ENCODE measurements around the gene PAQR6. TPM values are rescaled to one million over a fixed set of nuclear protein-coding genes. Genes with fewer than 3 reads are reported as not detected.

PAQR6 gene
- total and polyA plus RNA-seq, 10 of the 15 experiments (the other 5 are each of a cell fraction or from before 2014, with no cell fraction given) = 0.42 to 4.5 (median 1.3) TPM

DNA sequence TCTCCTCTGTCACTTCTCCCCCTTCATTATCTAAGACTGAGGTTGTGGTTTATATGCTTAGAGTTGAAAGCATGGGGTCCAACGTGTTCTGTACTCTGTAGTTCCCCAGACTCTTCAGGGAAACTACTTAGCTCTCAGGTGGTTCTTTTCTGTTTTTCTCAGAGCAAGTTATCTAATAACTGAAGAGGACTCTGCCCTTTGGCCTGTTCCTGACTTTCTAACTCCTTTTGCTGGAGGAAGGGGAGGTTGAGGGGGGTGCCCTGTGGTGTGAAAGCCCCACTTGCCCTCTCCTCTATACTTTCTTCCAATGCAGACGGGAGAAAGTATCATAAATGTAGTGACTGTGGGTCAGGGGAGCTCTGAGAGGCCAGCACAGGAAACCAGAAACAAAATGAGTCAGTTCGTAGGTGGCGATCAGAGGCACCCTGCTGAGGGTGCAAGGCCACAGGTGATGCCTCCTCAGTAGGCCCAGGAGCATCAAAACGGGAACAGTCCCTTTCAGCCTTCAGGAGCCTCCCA, 49.0 kb downstream of the PAQR6 start (continued):
- TF ChIP-seq, protein P1, sequence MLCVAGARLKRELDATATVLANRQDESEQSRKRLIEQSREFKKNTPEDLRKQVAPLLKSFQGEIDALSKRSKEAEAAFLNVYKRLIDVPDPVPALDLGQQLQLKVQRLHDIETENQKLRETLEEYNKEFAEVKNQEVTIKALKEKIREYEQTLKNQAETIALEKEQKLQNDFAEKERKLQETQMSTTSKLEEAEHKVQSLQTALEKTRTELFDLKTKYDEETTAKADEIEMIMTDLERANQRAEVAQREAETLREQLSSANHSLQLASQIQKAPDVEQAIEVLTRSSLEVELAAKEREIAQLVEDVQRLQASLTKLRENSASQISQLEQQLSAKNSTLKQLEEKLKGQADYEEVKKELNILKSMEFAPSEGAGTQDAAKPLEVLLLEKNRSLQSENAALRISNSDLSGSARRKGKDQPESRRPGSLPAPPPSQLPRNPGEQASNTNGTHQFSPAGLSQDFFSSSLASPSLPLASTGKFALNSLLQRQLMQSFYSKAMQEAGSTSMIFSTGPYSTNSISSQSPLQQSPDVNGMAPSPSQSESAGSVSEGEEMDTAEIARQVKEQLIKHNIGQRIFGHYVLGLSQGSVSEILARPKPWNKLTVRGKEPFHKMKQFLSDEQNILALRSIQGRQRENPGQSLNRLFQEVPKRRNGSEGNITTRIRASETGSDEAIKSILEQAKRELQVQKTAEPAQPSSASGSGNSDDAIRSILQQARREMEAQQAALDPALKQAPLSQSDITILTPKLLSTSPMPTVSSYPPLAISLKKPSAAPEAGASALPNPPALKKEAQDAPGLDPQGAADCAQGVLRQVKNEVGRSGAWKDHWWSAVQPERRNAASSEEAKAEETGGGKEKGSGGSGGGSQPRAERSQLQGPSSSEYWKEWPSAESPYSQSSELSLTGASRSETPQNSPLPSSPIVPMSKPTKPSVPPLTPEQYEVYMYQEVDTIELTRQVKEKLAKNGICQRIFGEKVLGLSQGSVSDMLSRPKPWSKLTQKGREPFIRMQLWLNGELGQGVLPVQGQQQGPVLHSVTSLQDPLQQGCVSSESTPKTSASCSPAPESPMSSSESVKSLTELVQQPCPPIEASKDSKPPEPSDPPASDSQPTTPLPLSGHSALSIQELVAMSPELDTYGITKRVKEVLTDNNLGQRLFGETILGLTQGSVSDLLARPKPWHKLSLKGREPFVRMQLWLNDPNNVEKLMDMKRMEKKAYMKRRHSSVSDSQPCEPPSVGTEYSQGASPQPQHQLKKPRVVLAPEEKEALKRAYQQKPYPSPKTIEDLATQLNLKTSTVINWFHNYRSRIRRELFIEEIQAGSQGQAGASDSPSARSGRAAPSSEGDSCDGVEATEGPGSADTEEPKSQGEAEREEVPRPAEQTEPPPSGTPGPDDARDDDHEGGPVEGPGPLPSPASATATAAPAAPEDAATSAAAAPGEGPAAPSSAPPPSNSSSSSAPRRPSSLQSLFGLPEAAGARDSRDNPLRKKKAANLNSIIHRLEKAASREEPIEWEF (IDR thresholded peaks at IDR 0.05; ENCODE audit: insufficient replicate concordance, low read depth, low read length) = no peak
- TF ChIP-seq MEF2A (IDR thresholded peaks at IDR 0.05; ENCODE audit: insufficient read depth, low read depth, low read length) = no peak
- TF ChIP-seq RCOR1 (conservative IDR thresholded peaks at IDR 0.05; ENCODE audit: low read depth, low read length) = no peak
- peak; percentile 43; the same call in 1 of the 2 replicates for TF ChIP-seq MTA2 (IDR thresholded peaks at IDR 0.05; ENCODE audit: low read depth)
- TF ChIP-seq EP300 (IDR thresholded peaks at IDR 0.05; ENCODE audit: borderline replicate concordance in 1 of 2, control insufficient read depth in 1 of 2, low read depth in 2 of 2, low read length in 2 of 2) = peak in 1 of 2 experiments; percentile 21; a peak in 2 of 4 replicates
- TF ChIP-seq, protein P2, sequence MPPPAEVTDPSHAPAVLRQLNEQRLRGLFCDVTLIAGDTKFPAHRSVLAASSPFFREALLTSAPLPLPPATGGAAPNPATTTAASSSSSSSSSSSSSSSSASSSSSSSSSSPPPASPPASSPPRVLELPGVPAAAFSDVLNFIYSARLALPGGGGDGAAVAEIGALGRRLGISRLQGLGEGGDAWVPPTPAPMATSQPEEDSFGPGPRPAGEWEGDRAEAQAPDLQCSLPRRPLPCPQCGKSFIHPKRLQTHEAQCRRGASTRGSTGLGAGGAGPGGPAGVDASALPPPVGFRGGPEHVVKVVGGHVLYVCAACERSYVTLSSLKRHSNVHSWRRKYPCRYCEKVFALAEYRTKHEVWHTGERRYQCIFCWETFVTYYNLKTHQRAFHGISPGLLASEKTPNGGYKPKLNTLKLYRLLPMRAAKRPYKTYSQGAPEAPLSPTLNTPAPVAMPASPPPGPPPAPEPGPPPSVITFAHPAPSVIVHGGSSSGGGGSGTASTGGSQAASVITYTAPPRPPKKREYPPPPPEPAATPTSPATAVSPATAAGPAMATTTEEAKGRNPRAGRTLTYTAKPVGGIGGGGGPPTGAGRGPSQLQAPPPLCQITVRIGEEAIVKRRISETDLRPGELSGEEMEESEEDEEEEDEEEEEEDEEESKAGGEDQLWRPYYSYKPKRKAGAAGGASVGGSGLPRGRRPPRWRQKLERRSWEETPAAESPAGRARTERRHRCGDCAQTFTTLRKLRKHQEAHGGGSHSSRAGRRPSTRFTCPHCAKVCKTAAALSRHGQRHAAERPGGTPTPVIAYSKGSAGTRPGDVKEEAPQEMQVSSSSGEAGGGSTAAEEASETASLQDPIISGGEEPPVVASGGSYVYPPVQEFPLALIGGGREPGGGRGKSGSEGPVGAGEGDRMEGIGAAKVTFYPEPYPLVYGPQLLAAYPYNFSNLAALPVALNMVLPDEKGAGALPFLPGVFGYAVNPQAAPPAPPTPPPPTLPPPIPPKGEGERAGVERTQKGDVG (CRISPR knock-in tag; IDR thresholded peaks at IDR 0.05) = no peak
- TF ChIP-seq JUND (IDR thresholded peaks at IDR 0.05; ENCODE audit: low read depth, low read length) = no peak
- 0 out of 2 replicates have a peak, but pooled peaks have one; percentile 19 for TF ChIP-seq FOXM1 (IDR thresholded peaks at IDR 0.05; ENCODE audit: low read depth, low read length)
- TF ChIP-seq, protein P3, sequence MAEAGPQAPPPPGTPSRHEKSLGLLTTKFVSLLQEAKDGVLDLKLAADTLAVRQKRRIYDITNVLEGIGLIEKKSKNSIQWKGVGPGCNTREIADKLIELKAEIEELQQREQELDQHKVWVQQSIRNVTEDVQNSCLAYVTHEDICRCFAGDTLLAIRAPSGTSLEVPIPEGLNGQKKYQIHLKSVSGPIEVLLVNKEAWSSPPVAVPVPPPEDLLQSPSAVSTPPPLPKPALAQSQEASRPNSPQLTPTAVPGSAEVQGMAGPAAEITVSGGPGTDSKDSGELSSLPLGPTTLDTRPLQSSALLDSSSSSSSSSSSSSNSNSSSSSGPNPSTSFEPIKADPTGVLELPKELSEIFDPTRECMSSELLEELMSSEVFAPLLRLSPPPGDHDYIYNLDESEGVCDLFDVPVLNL (IDR thresholded peaks at IDR 0.05; ENCODE audit: low read depth, low read length) = no peak
- no peak for TF ChIP-seq SREBF2 (IDR thresholded peaks at IDR 0.05; ENCODE audit: low read length)
- 0 out of 2 replicates have a peak, but pooled peaks have one; percentile 27 for TF ChIP-seq SPI1 (IDR thresholded peaks at IDR 0.05; ENCODE audit: borderline replicate concordance, insufficient read depth, low read depth, low read length)
- TF ChIP-seq CREM (IDR thresholded peaks at IDR 0.05; ENCODE audit: low read depth) = no peak
- no peak for TF ChIP-seq KDM1A (IDR thresholded peaks at IDR 0.05; ENCODE audit: borderline replicate concordance)
- TF ChIP-seq BHLHE40 (IDR thresholded peaks at IDR 0.05; ENCODE audit: borderline replicate concordance in 1 of 2, low read depth in 2 of 2, low read length in 1 of 2) = no peak
- TF ChIP-seq, protein P4, sequence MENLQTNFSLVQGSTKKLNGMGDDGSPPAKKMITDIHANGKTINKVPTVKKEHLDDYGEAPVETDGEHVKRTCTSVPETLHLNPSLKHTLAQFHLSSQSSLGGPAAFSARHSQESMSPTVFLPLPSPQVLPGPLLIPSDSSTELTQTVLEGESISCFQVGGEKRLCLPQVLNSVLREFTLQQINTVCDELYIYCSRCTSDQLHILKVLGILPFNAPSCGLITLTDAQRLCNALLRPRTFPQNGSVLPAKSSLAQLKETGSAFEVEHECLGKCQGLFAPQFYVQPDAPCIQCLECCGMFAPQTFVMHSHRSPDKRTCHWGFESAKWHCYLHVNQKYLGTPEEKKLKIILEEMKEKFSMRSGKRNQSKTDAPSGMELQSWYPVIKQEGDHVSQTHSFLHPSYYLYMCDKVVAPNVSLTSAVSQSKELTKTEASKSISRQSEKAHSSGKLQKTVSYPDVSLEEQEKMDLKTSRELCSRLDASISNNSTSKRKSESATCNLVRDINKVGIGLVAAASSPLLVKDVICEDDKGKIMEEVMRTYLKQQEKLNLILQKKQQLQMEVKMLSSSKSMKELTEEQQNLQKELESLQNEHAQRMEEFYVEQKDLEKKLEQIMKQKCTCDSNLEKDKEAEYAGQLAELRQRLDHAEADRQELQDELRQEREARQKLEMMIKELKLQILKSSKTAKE (IDR thresholded peaks at IDR 0.05; ENCODE audit: low read depth, poor library complexity, severe bottlenecking) = peak; percentile 44
- TF ChIP-seq, protein P5, sequence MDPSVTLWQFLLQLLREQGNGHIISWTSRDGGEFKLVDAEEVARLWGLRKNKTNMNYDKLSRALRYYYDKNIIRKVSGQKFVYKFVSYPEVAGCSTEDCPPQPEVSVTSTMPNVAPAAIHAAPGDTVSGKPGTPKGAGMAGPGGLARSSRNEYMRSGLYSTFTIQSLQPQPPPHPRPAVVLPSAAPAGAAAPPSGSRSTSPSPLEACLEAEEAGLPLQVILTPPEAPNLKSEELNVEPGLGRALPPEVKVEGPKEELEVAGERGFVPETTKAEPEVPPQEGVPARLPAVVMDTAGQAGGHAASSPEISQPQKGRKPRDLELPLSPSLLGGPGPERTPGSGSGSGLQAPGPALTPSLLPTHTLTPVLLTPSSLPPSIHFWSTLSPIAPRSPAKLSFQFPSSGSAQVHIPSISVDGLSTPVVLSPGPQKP (IDR thresholded peaks at IDR 0.05; ENCODE audit: low read depth, low read length) = no peak

Data from GM12878 (cell line).